EH (cell line): ENCODE measurements around the gene IFITM5.
A peak's percentile ranks its signal among the peaks of the same experiment; 100 is the strongest.
"Not testable (repeated sequence)": the region's sequence is repeated elsewhere in the genome, so short reads cannot be mapped to it uniquely, and the experiment has no call there.

Experiments used
- DNase-seq: peaks from one replicate; pipeline ENCODE4 v3.0.0-alpha.2; 2015; ENCODE audit warnings: low read depth

IFITM5 gene

DNA sequence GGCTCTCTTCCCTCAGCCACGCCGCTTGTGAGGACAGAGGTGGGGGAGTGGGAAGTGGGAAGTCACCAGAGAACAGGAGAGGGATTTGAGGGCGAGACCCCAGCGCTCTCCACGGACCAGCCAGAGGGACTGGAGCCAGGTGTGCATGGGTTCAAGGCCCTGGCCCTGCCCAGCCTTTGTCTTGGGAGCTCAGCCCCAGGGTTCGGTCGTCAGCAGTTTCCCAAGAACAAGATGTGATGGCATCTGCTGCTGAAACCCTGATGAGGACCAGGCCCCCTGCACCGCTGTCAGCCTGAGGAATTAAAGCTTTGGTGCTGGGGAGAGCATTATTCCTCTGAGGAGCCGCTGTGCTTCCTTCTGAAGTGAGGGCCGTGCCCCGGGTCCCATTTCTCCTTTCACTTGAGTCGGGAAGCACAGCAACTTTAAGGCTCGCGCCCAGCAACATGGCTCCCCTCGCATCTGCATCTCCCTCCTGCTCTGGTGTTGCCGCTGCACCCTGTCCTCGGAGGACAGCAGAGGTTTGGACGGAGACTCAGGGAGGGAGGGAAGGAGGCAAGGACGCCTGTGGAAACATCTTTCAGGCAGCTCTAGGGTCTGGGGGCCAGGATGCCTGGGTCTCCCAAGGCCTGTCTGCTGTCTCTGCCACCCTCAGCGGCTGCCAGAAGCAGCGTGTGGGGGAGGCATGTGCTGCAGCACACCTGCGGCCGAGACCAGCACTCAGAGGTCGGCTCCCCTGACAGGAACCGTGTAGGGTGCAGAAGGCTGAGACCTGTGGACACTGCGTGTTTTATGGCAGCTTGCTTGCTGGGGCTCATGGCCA is 3.8 kb downstream of the IFITM5 start:
- no peak for DNase-seq

DNA sequence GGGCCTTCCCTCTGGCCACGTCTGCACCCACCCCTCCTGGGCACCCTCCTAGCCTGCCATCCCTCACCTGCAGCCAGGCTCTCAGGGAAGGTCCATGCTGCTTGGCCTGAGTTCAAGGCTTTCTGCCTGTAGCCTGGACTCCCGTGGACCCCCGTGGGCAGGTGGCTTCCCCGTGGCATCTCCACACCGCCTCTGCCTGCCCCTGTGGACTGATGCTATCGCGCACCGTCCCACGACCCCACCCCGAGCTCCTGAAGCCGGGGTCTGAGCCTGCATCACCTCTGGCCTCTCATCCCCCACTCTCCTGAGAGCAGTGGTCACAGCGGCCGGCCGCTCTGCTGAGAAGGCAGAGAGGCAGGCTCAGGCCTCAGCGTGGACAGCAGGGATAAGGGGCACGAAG is 4.5 kb downstream of the IFITM5 start:
- DNase-seq, result no peak

DNA sequence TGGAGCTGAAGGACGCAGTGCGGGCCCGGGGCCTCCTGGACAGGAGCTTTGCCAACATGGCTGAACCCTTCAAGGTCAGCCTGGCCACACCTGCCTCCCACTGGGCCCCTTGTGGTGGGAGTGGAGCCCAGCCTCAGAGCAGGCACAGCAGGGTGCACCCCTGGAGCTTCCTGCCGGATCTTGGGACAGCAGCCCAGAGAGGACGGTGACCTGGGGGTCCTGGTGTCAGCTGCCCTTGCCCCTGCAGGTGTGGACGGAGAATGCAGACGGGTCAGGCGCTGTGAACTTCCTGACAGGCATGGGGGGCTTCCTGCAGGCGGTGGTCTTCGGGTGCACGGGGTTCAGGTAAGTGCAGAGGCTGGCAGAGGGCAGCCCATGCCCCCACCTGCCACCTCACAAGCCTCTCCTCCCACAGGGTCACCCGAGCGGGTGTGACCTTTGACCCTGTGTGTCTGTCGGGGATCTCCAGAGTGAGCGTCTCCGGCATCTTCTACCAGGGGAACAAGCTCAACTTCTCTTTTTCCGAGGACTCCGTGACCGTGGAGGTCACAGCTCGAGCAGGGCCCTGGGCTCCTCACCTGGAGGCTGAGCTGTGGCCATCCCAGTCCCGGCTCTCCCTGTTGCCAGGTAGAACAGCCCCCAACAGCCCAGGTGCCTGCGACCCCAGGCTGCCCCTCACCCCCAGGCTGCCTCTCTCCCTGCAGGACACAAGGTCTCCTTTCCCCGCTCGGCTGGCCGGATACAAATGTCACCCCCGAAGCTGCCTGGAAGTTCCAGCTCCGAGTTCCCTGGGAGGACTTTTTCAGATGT is 5.3 kb downstream of the IFITM5 start:
- no peak for DNase-seq

DNA sequence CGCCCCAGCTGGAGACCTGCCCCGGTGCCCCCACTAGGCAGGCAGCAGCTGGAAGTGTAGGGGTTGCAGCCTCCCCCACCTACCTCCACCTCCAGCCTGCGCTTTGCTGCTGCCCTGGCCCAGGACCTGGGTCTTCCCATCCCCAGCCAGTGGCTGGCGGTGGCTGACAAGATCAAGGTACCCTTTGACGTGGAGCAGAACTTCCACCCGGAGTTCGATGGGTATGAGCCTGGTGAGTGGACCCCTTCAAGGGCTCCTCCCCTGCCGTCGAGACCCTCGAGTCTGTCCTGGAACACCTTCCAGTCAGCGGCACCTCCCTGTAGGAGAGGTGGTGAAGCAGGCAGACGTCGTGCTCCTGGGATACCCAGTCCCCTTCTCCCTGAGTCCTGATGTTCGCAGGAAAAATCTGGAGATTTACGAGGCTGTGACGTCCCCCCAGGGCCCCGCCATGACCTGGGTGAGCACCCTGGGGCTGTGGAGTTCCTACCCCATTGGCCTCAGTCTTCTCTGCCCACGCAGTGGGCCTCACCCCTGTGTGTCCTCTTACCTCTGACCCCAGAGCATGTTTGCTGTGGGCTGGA is 6.0 kb downstream of the IFITM5 start:
- DNase-seq, result no peak

DNA sequence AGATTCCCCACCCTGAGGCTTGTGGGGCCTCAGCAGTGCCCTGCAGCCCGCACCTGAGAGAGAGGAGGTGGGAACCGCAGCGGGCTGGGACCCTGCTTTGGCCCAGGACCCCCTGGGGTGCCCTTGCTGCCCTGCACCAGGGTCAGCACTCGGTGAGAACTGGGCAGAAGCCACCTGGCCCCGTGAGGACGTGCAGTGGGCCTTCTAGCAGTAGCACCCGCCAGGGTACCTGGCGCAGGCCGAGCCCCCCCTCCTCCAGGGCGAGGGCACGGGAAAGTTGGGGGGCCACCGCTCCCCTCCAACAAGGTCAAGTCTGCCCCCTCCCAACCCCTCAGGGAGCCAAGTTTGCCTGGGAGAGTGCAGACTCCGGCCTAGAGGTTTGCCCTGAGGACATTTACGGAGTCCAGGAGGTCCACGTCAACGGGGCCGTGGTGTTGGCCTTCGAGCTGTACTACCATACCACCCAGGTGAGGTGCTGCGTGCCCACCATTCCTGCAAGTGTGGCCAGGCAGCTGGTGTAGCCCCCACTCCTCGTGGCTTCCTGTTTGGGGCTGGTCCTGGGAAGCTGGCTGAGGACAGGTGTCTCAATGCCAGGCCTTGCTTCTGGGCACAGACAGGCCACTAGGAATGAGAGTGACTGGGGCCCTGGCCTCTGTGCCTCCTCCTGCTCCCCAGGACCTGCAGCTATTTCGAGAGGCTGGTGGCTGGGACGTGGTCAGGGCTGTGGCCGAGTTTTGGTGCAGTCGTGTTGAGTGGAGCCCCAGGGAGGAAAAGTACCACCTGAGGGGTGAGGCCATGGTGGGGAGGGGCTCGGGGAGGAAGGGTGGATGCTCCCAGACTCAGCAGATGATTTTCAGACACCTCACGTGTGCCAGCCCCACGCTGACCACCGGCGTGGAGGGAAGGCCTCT is 6.9 kb downstream of the IFITM5 start:
- DNase-seq, result no peak

DNA sequence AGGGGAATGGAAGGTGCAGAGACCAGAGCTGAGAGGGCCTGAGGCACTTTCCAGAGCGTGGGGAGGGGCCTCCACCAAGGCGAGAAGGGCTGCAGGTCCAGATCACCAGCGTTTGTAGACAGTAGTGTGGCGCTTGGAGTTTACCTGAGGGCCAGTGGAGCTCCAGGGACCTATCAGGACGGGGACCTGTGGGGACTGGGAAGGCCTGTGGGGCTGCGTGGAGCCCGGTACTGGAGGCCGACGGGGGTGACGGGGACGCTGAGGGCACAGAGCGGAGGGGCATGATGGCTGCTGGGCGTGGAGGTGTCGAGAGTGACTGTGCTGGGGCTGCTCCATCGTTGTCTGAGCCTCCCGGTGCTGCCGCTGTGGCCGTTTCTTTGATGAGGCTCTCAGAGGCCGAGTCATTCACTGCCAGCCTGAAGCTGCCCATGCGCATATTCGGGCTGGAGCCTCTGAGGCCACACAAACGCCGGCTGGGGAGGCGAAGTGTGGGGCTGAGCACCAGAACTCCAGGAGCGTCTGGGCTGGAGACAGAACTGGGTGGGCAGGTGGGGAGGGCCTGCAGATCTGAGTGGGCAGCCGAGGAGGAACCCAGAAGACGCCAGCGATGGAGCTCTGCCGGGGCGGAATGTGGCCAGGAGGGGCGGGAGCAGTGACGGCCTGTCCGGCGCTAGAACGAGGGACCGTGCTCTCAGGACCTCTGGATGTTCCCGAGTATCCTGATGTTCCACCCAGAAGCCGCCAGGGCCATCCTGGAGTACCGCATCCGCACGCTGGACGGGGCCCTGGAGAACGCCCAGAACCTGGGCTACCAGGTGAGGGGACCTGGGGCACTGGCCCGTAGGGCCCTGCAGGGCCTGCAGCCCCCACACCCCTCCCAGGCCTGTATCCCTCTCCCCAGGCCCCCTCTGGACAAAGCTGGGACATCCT is 7.8 kb downstream of the IFITM5 start:
- no peak for DNase-seq

DNA sequence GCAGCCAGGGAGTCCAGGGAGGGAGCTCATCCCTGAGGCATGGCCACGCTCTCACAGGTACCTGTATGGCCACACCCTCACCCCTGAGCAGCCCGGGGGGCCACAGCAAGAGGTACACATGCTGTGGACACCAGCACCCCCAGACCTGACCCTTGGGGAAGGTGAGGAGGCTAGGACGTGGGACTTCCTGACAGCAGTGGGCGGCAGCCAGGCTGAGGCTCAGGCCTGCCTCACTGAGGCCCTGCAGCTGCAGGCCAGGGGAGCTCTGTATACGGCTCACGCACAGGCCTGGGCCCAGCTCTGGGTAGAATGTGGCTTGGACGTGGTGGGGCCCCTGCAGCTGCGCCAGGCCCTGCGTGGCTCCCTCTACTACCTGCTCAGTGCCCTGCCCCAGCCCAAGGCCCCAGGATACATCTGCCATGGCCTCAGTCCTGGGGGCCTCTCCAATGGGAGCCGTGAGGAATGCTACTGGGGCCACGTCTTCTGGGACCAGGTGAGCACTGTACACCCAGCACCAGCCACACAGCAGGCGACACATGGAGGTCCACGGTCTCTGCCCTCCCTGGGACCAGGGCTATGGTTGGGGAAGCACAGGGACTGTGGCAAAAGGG is 8.6 kb downstream of the IFITM5 start:
- DNase-seq, result no peak

DNA sequence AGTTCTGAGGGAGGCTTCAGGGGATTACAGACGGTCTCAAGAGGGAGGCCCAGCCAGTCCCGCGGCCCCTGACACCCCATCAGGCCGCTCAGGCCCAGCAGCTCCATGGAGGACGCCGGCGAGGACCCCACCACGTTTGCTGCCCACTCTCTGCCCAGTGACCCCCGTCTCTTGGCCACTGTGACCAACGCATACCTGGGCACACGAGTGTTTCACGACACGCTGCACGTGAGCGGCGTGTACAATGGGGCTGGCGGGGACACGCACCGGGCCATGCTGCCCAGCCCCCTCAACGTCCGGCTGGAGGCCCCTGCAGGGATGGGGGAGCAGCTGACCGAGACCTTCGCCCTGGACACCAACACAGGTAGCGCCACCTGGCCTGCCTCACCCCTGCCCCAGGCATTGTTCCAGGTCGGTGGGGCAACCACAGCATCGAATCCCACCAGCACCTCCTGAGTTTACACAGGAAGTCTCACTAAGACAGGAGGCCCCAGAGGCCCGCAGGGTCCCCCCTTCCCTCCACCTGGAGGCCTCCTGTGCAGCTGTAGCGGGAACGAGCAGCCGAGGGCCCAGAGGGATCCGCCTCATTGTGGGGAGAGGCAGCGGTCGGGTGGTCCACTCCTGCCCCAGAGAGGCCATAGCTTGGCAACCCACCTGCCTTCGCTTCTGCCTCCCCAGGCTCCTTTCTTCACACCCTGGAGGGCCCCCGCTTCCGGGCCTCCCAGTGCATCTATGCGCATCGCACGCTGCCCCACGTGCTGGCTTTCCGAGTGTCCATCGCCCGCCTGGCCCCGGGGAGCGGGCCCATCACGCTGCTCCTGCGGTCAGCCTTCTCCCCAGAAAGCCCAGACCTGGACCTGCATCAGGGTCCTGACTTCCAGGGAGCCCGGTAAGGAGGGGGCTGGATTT is 9.4 kb downstream of the IFITM5 start:
- DNase-seq, result no peak

DNA sequence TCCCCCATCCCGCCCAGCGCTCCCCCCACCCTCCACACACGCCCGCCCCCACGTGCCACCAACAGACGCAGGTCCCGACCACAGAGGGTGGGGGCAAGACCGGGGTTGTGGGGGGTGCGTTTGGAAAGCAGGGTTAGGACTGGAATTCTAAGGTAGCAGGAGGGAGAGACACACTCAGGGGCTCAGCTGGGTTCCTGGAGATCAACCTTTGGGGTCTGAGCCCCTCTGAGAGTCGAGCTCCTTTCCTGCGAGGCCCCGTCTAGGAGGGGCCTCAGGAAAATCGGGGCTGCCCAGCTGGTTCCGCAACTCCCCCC is 10.0 kb downstream of the IFITM5 start:
- DNase-seq, result no peak

DNA sequence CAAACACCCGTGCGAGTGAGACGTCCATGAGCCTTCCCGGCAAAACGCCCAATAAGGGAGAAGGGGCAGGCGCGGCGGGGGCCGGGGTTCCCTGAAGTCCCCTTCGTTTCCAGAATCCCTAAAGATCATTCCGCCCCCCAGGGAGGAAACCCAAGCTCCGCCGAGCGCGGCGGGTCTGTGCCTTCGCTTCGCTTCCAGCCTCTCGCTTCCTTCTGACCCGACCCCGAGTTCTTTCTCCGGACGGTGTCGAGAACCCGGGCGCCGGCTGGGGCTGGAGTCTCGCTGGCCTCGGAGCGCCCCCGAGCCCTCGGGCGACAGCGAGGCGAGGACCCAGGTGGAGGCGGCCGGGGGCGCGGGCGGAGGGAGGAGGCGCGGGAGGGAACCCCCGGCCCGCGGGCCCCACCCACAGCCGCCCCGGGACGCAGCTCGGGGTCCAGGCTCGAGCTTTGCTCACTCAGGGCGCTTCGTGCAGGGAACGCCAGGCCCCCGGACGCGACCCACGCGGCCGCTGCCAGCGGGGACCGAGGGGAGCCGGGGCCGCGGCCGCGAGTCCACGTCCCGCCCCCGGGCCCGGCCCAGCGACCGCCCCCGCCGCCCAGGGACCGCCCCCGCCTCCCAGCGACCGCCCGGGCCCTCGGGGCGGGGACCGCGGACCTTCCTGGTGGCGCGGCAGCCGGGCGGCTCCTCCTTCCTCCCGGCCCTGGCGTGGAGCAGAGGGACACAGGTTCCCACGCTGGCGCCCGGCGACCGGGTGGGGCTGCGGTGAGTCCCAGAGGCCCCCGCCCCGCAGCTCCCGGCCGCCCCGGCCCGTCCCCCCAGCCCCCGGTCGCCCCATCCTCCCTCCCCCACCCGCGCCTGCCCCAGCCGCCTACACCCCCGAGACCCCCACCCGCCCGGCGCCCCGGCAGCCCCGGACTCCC is 10.6 kb downstream of the IFITM5 start, which contains the start of gene PGGHG:
PGGHG (plus strand) TSS at position 649 of the 920 bp plus-strand sequence. CDS start 691 bp downstream, outside the sequence.
- peak; percentile 76 for DNase-seq

DNA sequence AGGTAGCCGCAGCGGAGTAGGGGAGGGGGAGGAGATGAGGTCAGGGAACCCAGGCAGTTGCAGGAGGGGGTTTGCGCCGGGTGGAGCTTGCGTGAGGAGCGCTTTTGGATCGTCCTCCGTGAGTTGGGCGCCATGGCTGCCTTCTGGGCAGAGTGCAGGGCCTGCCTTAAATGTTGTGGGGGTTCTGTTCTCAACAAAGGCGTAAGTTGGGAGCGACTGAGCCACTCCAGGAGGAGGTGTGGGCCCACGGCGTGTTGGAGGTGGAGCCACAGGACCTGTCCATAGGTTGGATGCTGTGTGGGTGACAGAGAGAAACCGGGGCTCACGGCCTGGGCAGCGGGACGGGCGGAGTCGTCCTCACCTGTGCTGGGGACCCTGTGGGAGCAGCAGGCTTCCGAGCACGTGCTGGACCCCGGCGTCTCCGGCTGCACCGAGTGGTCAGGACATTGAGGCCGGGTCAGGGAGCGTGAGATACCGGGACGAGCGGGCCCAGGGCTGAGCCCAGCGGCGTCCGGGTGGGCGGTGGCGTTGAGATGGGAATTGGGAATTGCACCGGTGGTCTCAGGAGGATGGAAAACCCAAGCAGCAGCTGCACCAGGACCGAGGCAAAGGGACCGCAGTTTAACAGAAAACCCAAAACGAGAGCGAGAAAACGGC is 11.4 kb downstream of the IFITM5 start:
- DNase-seq, result no peak

DNA sequence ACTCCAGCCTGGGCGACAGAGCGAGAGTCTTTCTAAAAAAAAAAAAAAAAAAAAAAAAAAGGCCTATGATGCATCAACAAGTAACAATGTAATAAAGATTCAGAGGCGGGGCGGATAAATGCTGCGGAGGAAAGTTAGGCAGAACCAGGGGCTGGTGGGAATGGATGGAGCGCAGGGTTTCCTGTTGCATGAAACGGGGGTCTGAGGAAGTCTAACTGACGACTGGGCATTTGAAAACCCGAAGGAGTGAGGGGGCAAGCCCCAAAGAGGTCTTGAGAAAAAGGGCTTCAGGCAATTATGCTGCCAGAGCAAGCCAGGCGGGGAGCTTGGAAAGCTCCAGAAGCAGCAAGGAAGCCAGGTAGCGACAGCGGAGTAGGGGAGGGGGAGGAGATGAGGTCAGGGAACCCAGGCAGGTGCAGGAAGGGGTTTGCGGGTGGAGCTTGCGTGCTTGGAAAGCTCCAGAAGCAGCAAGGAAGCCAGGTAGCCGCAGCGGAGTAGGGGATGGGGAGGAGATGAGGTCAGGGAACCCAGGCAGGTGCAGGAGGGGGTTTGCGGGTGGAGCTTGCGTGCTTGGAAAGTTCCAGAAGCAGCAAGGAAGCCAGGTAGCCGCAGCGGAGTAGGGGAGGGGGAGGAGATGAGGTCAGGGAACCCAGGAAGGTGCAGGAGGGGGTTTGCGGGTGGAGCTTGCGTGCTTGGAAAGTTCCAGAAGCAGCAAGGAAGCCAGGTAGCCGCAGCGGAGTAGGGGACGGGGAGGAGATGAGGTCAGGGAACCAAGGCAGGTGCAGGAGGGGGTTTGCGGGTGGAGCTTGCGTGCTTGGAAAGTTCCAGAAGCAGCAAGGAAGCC is 12.1 kb downstream of the IFITM5 start:
- DNase-seq, result not testable (repeated sequence)

DNA sequence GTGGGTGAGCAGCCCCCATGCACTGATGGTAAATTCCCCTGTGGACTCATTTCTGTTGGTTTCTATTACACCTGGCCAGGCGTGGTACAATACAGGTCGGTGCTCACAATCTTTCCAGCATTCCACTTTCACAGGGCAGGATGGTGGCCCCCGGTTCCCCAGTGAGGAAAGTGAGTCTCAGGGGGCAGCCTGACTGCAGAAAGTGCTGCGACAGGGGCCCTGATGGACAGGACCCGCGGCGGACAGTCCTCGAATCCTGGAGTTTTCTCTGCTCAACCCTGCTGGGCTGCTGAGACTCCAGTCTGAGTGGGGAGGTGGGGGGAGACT is 13.5 kb downstream of the IFITM5 start:
- DNase-seq, result no peak

DNA sequence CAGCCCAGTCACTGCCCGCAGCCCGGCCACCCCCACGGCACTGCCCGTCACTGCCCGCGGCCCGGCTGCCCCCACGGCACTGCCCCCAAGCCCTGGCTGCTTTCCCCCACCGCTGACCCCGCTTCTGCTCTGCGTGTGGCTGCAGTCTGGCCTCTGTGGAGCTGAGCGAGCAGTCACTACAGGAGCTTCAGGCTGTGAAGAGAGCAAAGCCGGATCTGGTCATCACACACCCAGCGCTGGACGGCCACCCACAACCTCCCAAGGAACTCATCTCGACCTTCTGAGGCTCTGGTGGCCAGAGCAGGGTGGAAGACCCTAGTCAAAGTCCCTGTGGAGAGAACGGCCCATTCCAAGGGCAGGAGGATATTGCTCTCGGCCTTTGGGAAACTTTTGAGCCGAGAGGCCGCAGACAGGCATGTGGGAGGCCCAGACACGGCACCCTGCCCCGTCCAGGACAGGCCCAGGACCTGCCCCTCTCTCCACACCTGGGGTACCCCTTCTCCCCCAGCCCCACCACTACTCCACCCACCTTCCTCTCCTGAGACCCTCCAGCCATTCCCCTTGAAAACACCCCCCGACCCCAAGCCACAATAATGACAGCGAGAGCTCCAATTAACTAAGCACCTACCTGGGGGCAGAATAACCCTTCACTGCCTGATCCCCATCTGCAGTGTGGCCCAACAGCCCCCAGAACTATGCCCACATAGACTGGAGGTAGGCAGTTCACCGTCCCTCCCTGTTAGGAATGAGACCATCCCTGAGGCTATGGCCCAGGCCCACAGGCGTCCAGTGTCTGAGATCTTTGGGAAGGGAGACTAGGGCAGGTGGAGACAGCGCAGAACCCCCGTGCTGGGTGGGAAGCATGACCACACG is 14.1 kb downstream of the IFITM5 start:
- DNase-seq, result no peak

DNA sequence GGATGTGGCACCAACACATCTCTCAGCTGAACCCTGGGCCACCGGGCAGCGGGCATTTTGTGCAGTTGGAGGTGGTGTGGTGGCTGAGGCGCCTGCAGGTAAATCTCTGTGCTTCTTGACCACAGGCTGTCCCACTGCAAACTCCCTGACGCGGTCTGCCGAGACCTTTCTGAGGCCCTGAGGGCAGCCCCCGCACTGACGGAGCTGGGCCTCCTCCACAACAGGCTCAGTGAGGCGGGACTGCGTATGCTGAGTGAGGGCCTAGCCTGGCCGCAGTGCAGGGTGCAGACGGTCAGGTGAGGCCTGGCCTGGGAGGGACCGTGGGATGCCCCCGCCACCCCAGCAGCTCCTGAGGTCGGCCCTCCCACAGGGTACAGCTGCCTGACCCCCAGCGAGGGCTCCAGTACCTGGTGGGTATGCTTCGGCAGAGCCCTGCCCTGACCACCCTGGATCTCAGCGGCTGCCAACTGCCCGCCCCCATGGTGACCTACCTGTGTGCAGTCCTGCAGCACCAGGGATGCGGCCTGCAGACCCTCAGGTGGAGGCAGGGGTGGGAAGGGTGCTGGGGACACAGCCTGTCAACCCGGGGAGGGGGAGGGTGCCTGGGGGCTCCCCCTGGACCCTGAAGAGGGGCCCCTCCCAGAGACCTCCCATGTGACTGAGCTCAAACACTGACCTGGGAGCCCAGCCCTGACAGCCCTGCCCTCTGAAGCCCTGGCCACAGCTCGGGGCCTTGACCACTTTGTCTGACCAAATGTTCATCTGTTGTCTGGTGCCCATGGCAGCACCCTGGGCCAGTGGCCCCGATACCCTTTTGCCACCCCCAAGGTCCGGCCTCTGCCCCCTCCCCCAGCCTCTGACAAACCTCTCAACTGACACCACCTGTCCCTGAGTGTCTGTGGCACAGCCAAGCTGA is 15.0 kb downstream of the IFITM5 start:
- DNase-seq, result no peak
